ENCODE measurements around the gene COL5A1. TPM values are rescaled to one million over a fixed set of nuclear protein-coding genes. Genes with fewer than 3 reads are reported as not detected.

Gene COL5A1
- total and polyA plus RNA-seq, 11 donors: 7.6 to 91.3 (median 13.4) TPM

DNA sequence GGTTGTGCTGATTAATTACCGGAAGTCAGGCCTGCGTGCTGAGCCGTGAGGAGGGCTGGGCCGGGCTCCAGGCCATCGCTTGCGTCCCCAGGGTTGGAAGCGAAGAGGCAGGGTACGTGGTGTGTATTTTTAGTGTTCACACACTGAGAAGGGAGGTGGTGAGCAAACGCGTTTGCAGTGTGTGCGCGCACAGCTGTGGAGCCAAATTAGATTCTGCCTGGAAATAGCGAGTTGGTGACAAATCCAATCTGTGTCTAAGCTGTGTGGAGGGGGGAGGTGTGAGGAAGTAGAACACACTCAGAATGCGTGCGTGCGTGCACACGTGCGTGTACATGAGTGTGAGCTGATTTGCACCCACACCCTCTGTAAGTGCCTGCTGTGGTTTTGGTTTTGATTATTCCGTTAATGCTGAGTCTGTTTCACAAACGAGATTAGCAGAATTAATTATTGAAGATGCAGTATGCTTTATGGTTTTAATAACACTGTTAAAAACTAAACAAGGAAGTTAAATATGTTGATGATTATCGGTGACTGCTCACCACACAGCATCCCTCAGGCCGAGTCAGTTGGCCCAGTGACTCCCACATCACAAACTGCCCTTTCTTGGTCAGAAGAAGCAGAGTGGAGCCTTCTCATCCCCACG lies 127.2 kb downstream of the COL5A1 start:
- WGBS, 4 donors: 77 to 86% (median 80%) methylated on average over 23 of the region's 23 CpGs
- no peak overlapping the region for H3K4me3 ChIP-seq
- peaks cover 0 to 4% (median 0%) of the 10 kb centered on the region in 9 donors for H3K27me3 ChIP-seq
- intact Hi-C loops (cut with DNase I): no loop called here
- DNase-seq (peak in 3 of 5 donors; percentile 38 to 55 (median 43)), ATAC-seq (peak; percentile 27 to 65 (median 46))
- peaks cover 0 to 57% (median 8%) of the 10 kb centered on the region in 12 donors for H3K4me1 ChIP-seq
- no peaks in the 10 kb centered on the region for H3K9me3 ChIP-seq
- peaks cover 0 to 46% (median 4%) of the 10 kb centered on the region in 9 donors for H3K36me3 ChIP-seq
- no peak for TF ChIP-seq POLR2A (IDR thresholded peaks at IDR 0.05)
- TF ChIP-seq, protein P1, sequence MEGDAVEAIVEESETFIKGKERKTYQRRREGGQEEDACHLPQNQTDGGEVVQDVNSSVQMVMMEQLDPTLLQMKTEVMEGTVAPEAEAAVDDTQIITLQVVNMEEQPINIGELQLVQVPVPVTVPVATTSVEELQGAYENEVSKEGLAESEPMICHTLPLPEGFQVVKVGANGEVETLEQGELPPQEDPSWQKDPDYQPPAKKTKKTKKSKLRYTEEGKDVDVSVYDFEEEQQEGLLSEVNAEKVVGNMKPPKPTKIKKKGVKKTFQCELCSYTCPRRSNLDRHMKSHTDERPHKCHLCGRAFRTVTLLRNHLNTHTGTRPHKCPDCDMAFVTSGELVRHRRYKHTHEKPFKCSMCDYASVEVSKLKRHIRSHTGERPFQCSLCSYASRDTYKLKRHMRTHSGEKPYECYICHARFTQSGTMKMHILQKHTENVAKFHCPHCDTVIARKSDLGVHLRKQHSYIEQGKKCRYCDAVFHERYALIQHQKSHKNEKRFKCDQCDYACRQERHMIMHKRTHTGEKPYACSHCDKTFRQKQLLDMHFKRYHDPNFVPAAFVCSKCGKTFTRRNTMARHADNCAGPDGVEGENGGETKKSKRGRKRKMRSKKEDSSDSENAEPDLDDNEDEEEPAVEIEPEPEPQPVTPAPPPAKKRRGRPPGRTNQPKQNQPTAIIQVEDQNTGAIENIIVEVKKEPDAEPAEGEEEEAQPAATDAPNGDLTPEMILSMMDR (IDR thresholded peaks at IDR 0.05): no peak
- H3K27ac ChIP-seq: peak overlapping the region in 6 of 12 donors; percentile 14 to 59 (median 20)

DNA sequence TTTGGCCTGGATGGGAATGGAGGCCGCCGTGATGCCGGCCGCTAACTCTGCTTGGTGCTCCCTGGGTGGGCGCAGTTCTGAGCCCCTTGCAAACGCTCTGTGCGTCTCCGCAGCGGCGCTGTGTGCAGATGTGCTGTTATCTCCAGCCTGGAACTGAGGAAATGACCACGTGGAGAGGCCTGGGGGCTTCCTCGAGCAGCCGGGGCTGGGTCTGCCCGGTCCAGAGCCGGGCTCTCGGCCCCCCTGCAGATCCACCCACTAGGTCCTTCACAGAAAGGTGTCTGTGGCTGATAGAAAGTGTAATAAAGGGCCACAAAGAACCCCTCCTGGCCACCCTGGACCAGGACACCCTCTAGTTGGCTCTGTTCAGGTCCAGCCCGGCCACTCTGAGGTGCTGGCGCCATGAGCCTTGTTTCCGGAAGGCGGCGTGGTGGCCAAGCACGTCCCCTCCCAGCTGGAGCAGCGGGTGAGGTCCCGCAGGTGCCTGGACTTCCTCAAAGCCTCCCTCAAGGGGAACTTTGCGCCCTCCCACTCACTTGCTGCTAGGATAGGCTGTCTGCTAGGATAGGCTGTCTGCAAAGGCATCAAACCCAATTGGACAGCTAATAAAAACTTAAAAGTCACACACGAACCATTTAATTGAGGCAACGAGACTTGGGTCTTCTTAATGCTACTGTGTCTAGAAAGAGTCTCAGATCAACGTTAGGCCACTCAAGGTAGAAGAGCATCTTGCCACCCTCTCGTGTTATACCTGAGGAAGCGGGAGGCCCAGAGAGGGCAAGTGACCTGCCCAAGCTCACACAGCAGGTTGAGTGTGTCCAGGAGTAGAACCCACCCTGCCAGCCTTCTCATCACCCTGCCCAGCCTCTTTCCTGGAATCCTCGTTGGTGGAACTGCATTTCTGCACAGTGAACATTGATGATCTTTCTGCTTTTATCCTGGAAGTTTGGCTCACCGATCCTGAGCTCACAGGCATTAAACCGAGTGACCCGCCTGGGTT lies 129.7 kb downstream of the COL5A1 start:
- Histone ChIP-seq H3K4me3 (peak overlapping the region in 2 of 12 donors; percentile 10 to 20), H3K27ac (peak overlapping the region in 7 of 12 donors; percentile 4 to 64 (median 31)), H3K9me3 (no peaks in the 10 kb centered on the region), H3K36me3 (peaks cover 0 to 52% (median 6%) of the 10 kb centered on the region in 9 donors), H3K27me3 (peaks cover 0 to 4% (median 0%) of the 10 kb centered on the region in 9 donors), H3K4me1 (peaks cover 0 to 52% (median 8%) of the 10 kb centered on the region in 12 donors)
- WGBS, 4 donors: 55 to 83% (median 63%) methylated on average over 19 to 34 of the region's 34 CpGs
- TF ChIP-seq, protein P1 (IDR thresholded peaks at IDR 0.05): peak in 2 of 12 donors; percentile 6 to 13
- TF ChIP-seq POLR2A (IDR thresholded peaks at IDR 0.05): no peak
- DNase-seq (peak in 2 of 5 donors; percentile 37 to 50), ATAC-seq (peak in 3 of 4 donors; percentile 2 to 44 (median 5))
- intact Hi-C loops (cut with DNase I): loop anchor here in 6 of 10 donors (10.0 kb wide), 4 partner anchors 124 to 644 kb away; no protein-coding TSS in a partner anchor

DNA sequence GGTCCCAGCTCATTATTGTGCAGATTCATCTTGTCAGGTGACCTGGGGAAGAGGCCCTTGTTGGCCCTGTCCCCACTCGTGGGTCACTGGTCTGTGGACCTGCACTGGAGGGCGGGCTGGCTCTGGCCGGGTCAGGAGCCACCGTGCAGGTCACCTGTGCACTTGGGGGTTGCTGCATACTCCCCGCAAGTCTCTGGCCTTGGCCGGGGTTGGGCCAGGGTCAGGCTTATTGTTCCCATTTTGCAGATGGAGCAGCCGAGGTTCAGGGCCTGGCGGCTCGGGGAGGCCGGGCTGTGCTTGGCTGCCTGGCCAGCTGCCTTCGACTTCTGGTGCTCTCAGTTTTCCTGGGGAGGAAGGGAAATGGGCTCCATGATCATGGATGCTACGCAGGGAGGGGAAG lies 130.7 kb downstream of the COL5A1 start:
- Histone ChIP-seq H3K9me3 (no peaks in the 10 kb centered on the region), H3K4me3 (no peak overlapping the region), H3K27me3 (peaks cover 0 to 4% (median 0%) of the 10 kb centered on the region in 9 donors), H3K27ac (no peak overlapping the region), H3K4me1 (peaks cover 0 to 48% (median 8%) of the 10 kb centered on the region in 12 donors), H3K36me3 (peaks cover 0 to 45% (median 4%) of the 10 kb centered on the region in 9 donors)
- ATAC-seq: no peak
- WGBS, 4 donors: 94 to 100% (median 95%) methylated on average over 7 to 12 of the region's 12 CpGs
- DNase-seq: no peak
- TF ChIP-seq POLR2A (IDR thresholded peaks at IDR 0.05): no peak
- TF ChIP-seq, protein P1 (IDR thresholded peaks at IDR 0.05): no peak
- intact Hi-C loops (cut with DNase I): loop anchor here in 6 of 10 donors (10.0 kb wide), 4 partner anchors 122 to 642 kb away; no protein-coding TSS in a partner anchor

All from heart left ventricle (tissue), 16 donors.